ENCODE results near the gene OR2F2.

GRCh38 chr7:143958781-143959180 is 23.7 kb downstream of the OR2F2 start:
- TF ChIP-seq POLR2AphosphoS5 (IDR thresholded peaks at IDR 0.05; ENCODE audit: borderline replicate concordance, low read depth, low read length) (no peak), EZH2 (IDR thresholded peaks at IDR 0.05) (no peak), FOXP2 (optimal IDR thresholded peaks at IDR 0.05; ENCODE audit: control extremely low read depth, extremely low read length, insufficient read depth) (no peak)
